ENCODE results near the gene S100B.

The S100B gene

DNA sequence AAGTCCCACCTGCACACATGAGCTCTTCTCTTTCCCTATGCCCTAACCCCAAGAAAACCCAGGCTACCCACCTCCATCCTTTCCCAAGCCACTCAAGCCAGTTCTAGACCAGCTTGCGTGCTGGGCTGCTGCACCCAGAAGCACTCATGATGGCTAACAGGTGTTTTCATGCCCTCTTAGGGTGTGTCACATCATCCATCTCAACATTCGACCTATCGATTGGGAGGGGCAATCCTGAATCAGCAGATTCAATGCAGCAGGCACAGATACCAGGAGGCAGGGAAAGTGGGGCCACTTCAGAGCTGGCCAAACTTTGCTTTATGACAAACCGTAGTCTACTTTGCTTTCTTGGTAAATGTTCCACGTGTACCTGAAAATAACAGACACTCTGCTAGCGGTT lies 24.0 kb upstream of the S100B start:
- DNase-seq (ENCODE audit: extremely low read depth in 1 of 2, low read depth in 1 of 2): no peak

- DNase-seq (ENCODE audit: extremely low read depth in 1 of 2, low read depth in 1 of 2): no peak
Observed at GRCh38 chr21:46627726-46628125, 22.8 kb upstream of the S100B start.

DNA sequence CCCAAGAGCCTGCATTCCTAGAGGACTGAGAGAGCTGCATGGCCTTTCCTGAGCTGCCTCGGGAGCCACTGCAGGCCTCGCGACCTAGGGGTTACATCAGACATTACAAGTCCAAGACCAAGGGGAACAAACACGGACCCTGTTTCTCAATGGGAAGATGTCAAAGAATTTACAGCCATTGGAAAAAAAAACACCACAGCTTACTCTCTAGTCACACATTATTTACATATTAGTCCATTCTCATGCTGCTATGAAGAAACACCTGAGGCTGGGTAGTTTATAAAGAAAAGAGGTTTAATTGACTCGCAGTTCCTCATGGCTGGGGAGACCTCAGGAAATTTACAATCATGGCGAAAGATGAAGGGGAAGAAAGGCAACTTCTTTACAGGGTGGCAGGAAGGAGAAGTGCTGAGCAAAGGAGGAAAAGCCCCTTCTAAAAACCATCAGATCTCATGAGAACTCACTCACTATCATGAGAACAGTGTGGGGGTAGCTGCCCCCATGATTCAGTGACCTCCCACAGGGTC lies 22.2 kb upstream of the S100B start:
- no peak for DNase-seq (ENCODE audit: extremely low read depth in 1 of 2, low read depth in 1 of 2)

GRCh38 chr21:46626536-46626935 lies 21.7 kb upstream of the S100B start:
- peak in 1 of 2 donors; percentile 12 for DNase-seq (ENCODE audit: extremely low read depth in 1 of 2, low read depth in 1 of 2)

GRCh38 chr21:46625759-46626158 lies 20.9 kb upstream of the S100B start:
- DNase-seq (ENCODE audit: extremely low read depth in 1 of 2, low read depth in 1 of 2): no peak

GRCh38 chr21:46624050-46624449 lies 19.2 kb upstream of the S100B start:
- no peak for DNase-seq (ENCODE audit: extremely low read depth in 1 of 2, low read depth in 1 of 2)

DNA sequence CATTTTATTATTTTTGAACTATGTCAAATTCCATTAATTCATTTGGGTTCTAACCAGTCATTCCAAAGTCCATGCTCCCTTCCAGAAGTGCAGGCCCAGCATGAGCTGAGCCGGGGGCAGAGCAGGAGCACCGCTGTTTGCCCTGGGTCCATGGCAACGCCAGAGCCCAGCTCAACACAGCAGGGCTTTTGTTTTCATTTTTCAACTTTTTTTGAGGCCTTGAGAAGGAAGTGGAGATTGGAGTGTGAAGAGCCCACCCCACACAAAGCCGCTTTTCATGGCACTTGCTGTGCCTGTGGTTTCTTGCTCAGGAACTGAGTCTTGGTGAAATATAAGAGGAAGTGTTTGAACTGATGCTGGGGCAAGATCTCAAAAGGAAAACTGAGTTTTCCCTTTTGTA lies 17.3 kb upstream of the S100B start:
- peak in 1 of 2 donors; percentile 12 for DNase-seq (ENCODE audit: extremely low read depth in 1 of 2, low read depth in 1 of 2)

GRCh38 chr21:46621457-46622182 lies 16.7 kb upstream of the S100B start:
- DNase-seq (ENCODE audit: extremely low read depth in 1 of 2, low read depth in 1 of 2): no peak

- no peak for DNase-seq (ENCODE audit: extremely low read depth in 1 of 2, low read depth in 1 of 2)
Observed at GRCh38 chr21:46620846-46621245, 16.0 kb upstream of the S100B start.

DNA sequence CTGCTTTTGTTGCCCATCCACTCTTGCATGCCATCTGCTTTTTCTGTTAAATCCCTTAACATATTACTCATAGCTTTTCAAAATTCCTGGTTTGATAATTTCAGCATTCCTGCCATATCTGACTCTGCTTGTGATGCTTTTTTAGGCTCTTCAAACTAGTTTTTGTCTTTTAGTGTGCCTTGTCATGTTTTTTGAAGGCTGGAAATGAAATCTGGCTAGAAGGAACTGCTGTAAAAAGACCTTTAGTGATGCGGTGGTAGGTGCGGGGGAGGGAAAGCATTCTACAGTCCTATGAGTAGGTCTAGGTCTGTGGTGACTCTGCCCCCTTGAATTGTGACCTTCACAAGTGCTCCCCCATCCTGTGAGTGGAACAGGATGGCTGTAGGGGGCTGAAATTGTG lies 15.0 kb upstream of the S100B start:
- DNase-seq (ENCODE audit: extremely low read depth in 1 of 2, low read depth in 1 of 2): no peak

DNA sequence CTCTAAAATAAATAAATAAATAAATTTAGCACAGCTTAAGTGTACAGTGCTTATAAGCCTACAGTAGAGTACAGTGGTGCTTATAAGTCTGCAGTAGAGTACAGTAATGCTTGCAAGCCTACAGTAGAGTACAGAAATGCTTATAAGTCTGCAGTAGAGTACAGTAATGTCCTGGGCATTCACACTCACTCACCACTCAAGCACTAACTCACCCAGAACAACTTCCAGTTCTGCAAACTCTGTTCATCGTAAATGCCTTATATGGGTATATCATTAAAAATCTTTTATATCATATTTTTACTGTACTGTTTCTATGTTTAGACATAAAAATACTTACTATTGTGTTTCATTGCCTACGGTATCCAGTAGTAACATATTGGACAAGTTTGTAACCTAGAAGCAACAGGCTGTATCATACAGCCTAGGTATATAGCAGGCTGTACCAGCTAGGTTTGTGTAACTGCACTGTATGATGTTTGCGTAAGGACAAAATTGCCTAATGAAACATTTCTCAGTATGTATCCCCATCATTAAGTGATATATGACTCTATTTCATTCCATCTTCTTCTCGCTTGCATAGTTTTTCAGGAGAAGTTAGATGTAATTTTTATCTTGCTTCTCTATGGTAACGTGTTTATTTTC lies 14.0 kb upstream of the S100B start:
- DNase-seq (ENCODE audit: extremely low read depth in 1 of 2, low read depth in 1 of 2): no peak

DNA sequence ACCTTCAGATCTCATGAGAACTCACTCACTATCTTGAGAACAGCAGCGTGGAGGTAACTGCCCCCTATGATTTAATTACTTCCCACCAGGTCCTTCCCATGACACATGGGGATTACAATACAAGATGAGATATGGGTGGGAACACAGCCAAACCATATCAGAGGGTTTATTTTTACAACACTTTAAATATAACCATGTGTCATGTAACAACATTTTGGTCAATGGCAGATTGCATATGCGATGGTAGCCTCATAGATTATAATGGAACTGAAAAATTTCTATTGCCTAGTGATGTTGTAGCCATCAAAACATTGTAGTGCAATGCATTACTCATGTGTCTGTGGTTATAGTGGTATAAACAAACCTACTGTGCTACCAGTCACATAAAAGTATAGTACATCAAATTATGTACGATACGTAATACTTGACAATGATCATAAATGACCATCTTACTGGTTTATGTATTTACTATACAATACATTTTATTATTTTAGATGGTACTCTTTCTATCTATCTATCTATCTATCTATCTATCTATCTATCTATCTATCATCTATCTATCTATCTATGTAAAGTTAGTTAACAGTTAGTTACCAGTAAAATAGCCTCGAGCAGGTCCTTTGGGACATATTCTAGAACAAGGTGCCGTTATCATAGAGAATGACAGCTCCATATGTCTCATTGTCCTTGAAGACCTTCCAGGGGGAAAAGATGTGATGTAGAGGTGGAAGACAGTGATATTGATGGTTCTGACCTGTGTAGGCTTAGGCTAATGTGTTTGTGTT lies 12.6 kb upstream of the S100B start:
- DNase-seq (ENCODE audit: extremely low read depth in 1 of 2, low read depth in 1 of 2): no peak

- no peak for DNase-seq (ENCODE audit: extremely low read depth in 1 of 2, low read depth in 1 of 2)
Observed at GRCh38 chr21:46616656-46617055, 11.8 kb upstream of the S100B start.

DNA sequence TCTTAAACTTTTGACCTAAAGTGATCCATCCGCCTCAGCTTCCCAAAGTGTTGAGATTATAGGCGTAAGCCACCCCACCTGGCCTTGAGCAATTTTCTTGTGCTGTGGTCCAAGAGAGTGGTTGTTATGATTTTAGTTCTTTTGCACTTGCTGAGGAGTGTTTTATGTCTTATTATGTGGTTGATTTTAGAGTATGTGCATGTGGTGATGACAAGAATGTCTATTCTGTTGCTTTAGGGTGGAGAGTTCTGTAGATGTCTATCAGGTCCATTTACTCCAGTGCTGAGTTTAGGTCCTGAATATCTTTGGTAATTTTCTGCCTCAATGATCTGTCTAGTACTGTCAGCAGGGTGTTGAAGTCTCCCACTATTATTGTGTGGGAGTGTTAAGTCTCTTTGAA lies 11.2 kb upstream of the S100B start:
- no peak for DNase-seq (ENCODE audit: extremely low read depth in 1 of 2, low read depth in 1 of 2)

DNA sequence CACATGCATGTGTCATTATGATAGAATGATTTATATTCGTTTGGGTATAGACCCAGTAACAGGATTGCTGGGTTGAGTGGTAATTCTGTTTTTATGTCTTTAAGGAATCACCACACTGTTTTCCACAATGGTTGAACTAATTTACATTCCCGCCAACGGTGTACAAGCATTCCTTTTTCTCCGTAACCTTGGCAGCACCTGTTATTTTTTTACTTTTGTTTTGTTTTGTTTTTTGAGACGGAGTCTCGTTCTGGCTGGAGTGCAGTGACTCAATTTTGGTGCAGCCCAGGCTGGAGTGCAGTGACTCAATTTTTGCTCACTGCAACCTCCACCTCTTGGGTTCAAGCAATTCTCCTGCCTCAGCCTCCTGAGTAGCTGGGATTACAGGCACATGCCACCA lies 8.5 kb upstream of the S100B start:
- no peak for DNase-seq (ENCODE audit: extremely low read depth in 1 of 2, low read depth in 1 of 2)

DNA sequence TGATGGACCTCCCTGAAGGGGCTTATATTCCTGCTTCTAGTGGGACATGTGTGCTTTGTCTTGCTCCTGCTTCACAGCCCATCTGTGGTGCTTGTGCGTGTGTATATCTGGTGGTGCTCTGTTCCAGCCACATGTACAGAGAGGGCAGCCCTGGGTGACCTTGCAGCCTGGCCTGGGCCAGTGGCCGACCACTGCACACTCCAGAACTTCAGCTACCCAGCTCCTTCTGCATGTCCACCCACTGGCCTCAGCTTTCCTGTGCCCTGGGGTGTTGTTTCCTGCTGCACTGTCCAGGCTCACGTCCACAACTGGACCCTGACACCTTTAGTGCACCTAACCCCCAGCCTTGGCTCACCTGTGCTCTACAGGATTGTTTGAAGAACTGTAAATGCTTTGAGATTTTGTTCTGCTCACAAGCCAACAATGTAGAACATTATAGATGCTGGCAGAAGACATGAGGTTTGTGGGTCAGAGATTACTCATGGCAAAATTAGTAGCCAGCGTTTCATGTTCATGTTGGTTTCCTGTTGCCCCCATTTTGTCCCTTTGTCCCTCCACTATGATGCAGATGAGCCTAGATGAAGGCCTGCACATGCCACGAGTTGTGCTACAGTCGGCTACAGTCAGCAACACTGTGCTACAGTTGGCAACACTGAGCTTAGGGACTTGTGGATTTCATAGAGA lies 5.3 kb upstream of the S100B start:
- no peak for DNase-seq (ENCODE audit: extremely low read depth in 1 of 2, low read depth in 1 of 2)

- DNase-seq (ENCODE audit: extremely low read depth in 1 of 2, low read depth in 1 of 2): no peak
Observed at GRCh38 chr21:46608672-46609111, 3.8 kb upstream of the S100B start.

- no peak for DNase-seq (ENCODE audit: extremely low read depth in 1 of 2, low read depth in 1 of 2)
Observed at GRCh38 chr21:46607636-46608035, 2.8 kb upstream of the S100B start.

GRCh38 chr21:46606427-46606813 lies 1.5 kb upstream of the S100B start:
- DNase-seq (ENCODE audit: extremely low read depth in 1 of 2, low read depth in 1 of 2): no peak

DNA sequence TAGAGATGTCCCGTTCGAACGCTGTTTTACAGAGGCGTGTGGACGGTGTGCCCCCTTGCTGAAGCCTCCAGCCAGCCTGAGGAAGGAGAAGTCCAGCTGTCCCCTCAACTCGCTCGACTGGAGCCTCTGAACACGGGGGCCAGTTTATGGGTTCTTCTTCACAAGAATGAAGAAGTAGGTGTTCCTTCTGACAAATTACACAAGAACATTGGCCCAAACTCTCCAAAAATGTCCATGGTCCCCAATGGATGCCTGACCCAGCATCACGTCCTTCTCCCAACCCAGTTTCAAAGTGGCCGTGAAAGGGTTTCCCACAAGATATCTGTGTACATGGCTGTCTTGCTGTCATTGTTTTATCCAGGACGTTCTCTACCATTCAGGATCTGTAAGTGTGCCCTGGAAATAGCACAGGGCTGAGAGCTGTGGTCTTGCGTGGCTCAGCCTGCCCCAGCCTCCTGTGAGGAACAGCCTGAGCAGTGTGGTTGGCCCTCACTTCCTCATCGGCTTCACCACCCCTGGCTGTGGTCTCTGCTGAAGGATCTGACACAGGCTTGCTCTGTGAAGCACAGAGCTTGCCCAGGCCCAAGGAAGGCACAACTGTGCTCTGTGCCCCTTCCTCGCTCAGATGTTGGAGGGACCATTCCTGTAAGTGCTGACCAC lies 1.0 kb upstream of the S100B start:
- DNase-seq (ENCODE audit: extremely low read depth in 1 of 2, low read depth in 1 of 2): peak; percentile 12 to 23
